HCT116 (cell line): ENCODE measurements around the gene PRKG1. TPM values are rescaled to one million over a fixed set of nuclear protein-coding genes. Genes with fewer than 3 reads are reported as not detected.

Source experiments
- ATAC-seq: fragments of 200-7000 bp; cut with Tn5 transposase; 2 replicates; pipeline ENCODE4 v1.9.1; 2020; ENCODE audit warnings: mild to moderate bottlenecking, moderate library complexity
- BruUV-seq: library from RNA; stranded (reverse); fragments of 400-500 nt; replicated peaks from 2 replicates; lab custom pipeline; 2021; lab: Mats Ljungman, UMichigan
- CTCF ChIA-PET: fragments of 300-600 bp; sonication (Branson Sonifier 250); formaldehyde crosslinking; loops from one replicate; lab custom pipeline; 2021; ENCODE audit warnings: antibody characterized with exemption; lab: Charles Lee
- POLR2A ChIA-PET: fragments of 300-600, 350-600 bp; sonication (Branson Sonifier 250); formaldehyde crosslinking; loops from one replicate; lab custom pipeline; 2021; ENCODE audit warnings: antibody characterized with exemption; lab: Charles Lee
- RAD21 ChIA-PET, 2 experiments: fragments of 300-600 bp; sonication (Branson Sonifier 250); formaldehyde crosslinking; loops; one replicate each; lab custom pipeline; 2023; ENCODE audit warnings: low total read pairs in 2 of 2; ENCODE audit not compliant: uncharacterized antibody in 2 of 2, unreplicated experiment in 2 of 2, low non-redundant PET in 1 of 2; lab: Charles Lee
- DNase-seq: peaks from one replicate; pipeline ENCODE4 v3.0.0-alpha.2; 2010; ENCODE audit warnings: low read depth, low spot score
- H2AFZ ChIP-seq: fragments of 200-600 bp; shearing (Covaris generic), sonication (generic); 2 replicates; pipeline ENCODE4 v1.6.1; 2017; ENCODE audit warnings: low read depth, mixed run types, mixed read lengths, antibody characterized with exemption, low read length; ENCODE audit not compliant: poor library complexity, severe bottlenecking
- H3K27ac ChIP-seq: 2 replicates; pipeline ENCODE4 v1.5.1; 2012; ENCODE audit warnings: low read depth, low read length
- H3K27me3 ChIP-seq: fragments of 200-600 bp; sonication (generic); 2 replicates; pipeline ENCODE4 v1.6.1; 2016; ENCODE audit warnings: mixed run types, low read length, mixed read lengths; ENCODE audit not compliant: insufficient read depth
- H3K36me3 ChIP-seq, 2 experiments: fragments of 200-500 bp in 1 of 2; fragments of 200-600 bp in 1 of 2; sonication (Bioruptor generic) in 1 of 2; sonication (generic) in 1 of 2; 2 replicates each; pipeline versions ENCODE4 v1.5.1 to v1.6.1; 2014 to 2016; ENCODE audit warnings: low read length in 2 of 2, inconsistent platforms in 1 of 2, mixed read lengths in 1 of 2, mixed run types in 1 of 2; ENCODE audit not compliant: insufficient read depth in 2 of 2, control insufficient read depth in 1 of 2
- H3K4me1 ChIP-seq, 2 experiments: fragments of 200-600 bp in 1 of 2; sonication (generic) in 1 of 2; 2 replicates each; pipeline versions ENCODE4 v1.5.1 to v1.6.1; 2012 to 2017; ENCODE audit warnings: low read length in 2 of 2, inconsistent platforms in 1 of 2, mild to moderate bottlenecking in 1 of 2, mixed read lengths in 1 of 2, mixed run types in 1 of 2, moderate library complexity in 1 of 2; ENCODE audit not compliant: insufficient read depth in 2 of 2, control insufficient read depth in 1 of 2
- H3K4me2 ChIP-seq: fragments of 200-600 bp; sonication (generic); 2 replicates; pipeline ENCODE4 v1.6.1; 2017; ENCODE audit warnings: mixed run types, low read length, mixed read lengths
- H3K4me3 ChIP-seq, 2 experiments: fragments of 200-600 bp in 1 of 2; sonication (generic) in 1 of 2; replicated peaks in 1 of 2; 2 replicates each; pipeline ENCODE4 v1.5.1; 2011 to 2016; ENCODE audit warnings: low read length in 2 of 2, control low read depth in 1 of 2, low read depth in 1 of 2, mild to moderate bottlenecking in 1 of 2, mixed read lengths in 1 of 2, mixed run types in 1 of 2
- H3K79me2 ChIP-seq: fragments of 200-600 bp; sonication (generic); 2 replicates; pipeline ENCODE4 v1.6.1; 2017; ENCODE audit warnings: mild to moderate bottlenecking, mixed run types, low read length, moderate library complexity, mixed read lengths; ENCODE audit not compliant: insufficient read depth
- H3K9ac ChIP-seq: fragments of 200-600 bp; sonication (generic); 2 replicates; pipeline ENCODE4 v1.6.1; 2016; ENCODE audit warnings: low read length, mixed read lengths
- H3K9me2 ChIP-seq: fragments of 200-600 bp; sonication (generic), shearing (Covaris generic); 2 replicates; pipeline ENCODE4 v1.6.1; 2017; ENCODE audit warnings: mixed run types, mild to moderate bottlenecking, moderate library complexity; ENCODE audit not compliant: insufficient read depth
- H3K9me3 ChIP-seq, 2 experiments: fragments of 200-500 bp in 1 of 2; fragments of 200-600 bp in 1 of 2; sonication (Bioruptor generic) in 1 of 2; sonication (generic) in 1 of 2; 2 replicates each; pipeline ENCODE4 v1.6.1; 2014 to 2017; ENCODE audit warnings: low read length in 2 of 2, mixed read lengths in 2 of 2, inconsistent platforms in 1 of 2, low read depth in 1 of 2, mild to moderate bottlenecking in 1 of 2, mixed run types in 1 of 2, moderate library complexity in 1 of 2; ENCODE audit not compliant: control insufficient read depth in 1 of 2, insufficient read depth in 1 of 2
- H4K20me1 ChIP-seq: fragments of 200-600 bp; sonication (generic), shearing (Covaris generic); 2 replicates; pipeline ENCODE4 v1.6.1; 2017; ENCODE audit warnings: mixed run types, mild to moderate bottlenecking, moderate library complexity; ENCODE audit not compliant: insufficient read depth
- CBX3 ChIP-seq: IDR thresholded peaks from 2 replicates; pipeline ENCODE4 v1.6.1; 2012; ENCODE audit warnings: low read depth
- CEBPB ChIP-seq: IDR thresholded peaks from 2 replicates; pipeline ENCODE4 v1.6.1; 2012; ENCODE audit warnings: low read depth
- ELF1 ChIP-seq: IDR thresholded peaks from 2 replicates; pipeline ENCODE4 v1.6.1; 2012; ENCODE audit warnings: low read depth, borderline replicate concordance
- FOSL1 ChIP-seq: IDR thresholded peaks from 2 replicates; pipeline ENCODE4 v1.6.1; 2012; ENCODE audit warnings: low read depth
- JUND ChIP-seq: IDR thresholded peaks from 2 replicates; pipeline ENCODE4 v1.6.1; 2012
- POLR2AphosphoS5 ChIP-seq: IDR thresholded peaks from 2 replicates; pipeline ENCODE4 v1.6.1; 2011; ENCODE audit warnings: mild to moderate bottlenecking, low read depth, low read length, moderate library complexity
- RAD21 ChIP-seq: IDR thresholded peaks from 2 replicates; pipeline ENCODE4 v1.6.1; 2012; ENCODE audit warnings: low read depth, mild to moderate bottlenecking
- SIN3A ChIP-seq: IDR thresholded peaks from 2 replicates; pipeline ENCODE4 v1.6.1; 2012; ENCODE audit warnings: low read depth
- SRF ChIP-seq: IDR thresholded peaks from 2 replicates; pipeline ENCODE4 v1.6.1; 2012; ENCODE audit warnings: low read depth
- TCF7L2 ChIP-seq: IDR thresholded peaks from 2 replicates; pipeline ENCODE4 v1.7.0; 2011; ENCODE audit warnings: borderline replicate concordance, inconsistent platforms; ENCODE audit not compliant: insufficient read depth, insufficient read length; ENCODE audit errors: extremely low read depth
- ZFX ChIP-seq: fragments of 450-650 bp; IDR thresholded peaks from 2 replicates; pipeline ENCODE4 v1.6.1; 2017
- intact Hi-C: fragments of 100-400 bp; cut with micrococcal nuclease; formaldehyde crosslinking; loops from 2 replicates; pipeline ENCODE4 v1.10.0; 2022
- total RNA-seq: library from RNA; stranded (reverse); gene quantifications from one replicate; pipeline ENCODE4 v1.2.1, GENCODE V29; 2021; ENCODE audit not compliant: unreplicated experiment

PRKG1 gene
- total RNA-seq, 1 experiment from 2014 or later, result 1.4 TPM

DNA sequence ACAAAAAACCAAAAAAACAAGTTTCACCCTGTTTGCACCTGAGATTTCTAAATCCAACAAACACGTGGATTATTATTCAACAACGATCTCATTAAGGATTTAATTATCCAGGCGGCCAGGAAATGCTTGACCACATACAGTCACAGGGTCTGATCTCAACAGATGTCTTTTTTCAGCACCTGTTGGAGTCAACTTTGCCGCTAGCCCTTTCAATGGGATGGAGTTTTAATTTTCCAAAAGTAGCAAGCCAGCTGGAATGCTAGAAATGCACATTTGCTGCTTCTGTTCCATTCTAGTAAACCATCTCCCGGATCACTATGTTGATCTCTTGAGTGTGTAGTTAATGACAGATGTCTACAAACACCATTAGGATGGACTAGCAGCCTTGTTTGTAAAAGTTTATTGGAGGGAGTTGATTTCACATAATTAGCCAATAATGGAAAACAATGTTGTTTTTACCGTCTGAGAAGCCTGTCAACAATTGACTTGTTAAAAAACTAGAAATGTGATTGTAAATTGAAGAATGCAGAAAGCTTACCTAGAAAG is 1175.6 kb downstream of the PRKG1 start (continued):
- TF ChIP-seq TCF7L2 (no peak), FOSL1 (no peak), RAD21 (no peak), SRF (no peak), CEBPB (no peak)

DNA sequence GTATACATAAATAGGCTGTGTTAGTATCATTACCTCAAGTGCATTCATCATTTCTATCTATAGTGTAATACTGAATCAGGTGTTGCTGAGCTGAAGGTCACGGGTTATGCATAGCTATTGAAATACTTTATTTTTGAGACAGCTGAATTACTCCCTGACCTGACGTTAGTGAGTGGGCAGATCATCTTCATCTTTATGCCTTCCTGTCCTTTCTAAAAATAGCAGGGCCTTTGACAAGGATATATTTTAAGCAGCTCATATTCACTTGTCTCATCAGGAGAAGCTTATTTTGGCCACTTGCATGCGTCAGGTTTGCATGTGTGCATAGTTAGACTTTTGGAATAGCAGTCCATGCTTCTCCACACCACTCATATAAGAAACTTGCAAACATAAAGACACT is 1176.2 kb downstream of the PRKG1 start:
- H2AFZ ChIP-seq, result no peak overlapping the region
- no peaks in the 10 kb centered on the region for H3K27me3 ChIP-seq
- no peak overlapping the region for H3K27ac ChIP-seq
- H3K36me3 ChIP-seq, result no peaks in the 10 kb centered on the region
- H3K4me1 ChIP-seq, result no peaks in the 10 kb centered on the region
- no peak for TF ChIP-seq SRF
- TF ChIP-seq JUND, result no peak
- TF ChIP-seq ELF1, result no peak
- no peak for TF ChIP-seq CEBPB
- TF ChIP-seq ZFX, result no peak
- no peak for TF ChIP-seq POLR2AphosphoS5
- no peak for TF ChIP-seq TCF7L2
- DNase-seq, result no peak
- H3K4me3 ChIP-seq, result no peak overlapping the region
- H3K4me2 ChIP-seq, result no peak overlapping the region
- CTCF ChIA-PET, result no interaction called here
- intact Hi-C loops, result no loop called here
- H3K79me2 ChIP-seq, result no peaks in the 10 kb centered on the region
- H3K9ac ChIP-seq, result no peak overlapping the region
- BruUV-seq, result no TSS peak
- POLR2A ChIA-PET, result no interaction called here
- no peak for ATAC-seq
- H3K9me3 ChIP-seq, result no peaks in the 10 kb centered on the region
- RAD21 ChIA-PET, result no interaction called here
- no peaks in the 10 kb centered on the region for H3K9me2 ChIP-seq
- H4K20me1 ChIP-seq, result no peaks in the 10 kb centered on the region

DNA sequence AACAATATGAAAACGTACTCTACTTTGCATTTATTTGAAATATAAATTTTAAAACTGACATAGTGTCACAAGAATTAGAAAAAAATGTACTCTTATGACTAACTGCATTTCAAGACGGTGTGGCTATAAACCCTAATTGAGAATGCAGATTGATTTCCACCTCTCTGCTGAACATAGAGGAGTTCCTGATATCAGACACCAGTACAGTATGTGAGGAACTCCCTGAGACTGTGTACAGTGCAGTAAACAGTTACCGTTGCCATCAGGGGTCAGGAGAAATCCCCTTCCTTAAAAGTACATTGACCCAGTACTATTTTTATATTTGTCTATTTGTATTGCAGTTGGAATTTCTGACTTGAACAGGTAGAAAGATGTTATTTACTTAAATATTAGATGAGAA is 1178.0 kb downstream of the PRKG1 start:
- Histone ChIP-seq H3K9ac (no peak overlapping the region), H3K79me2 (no peaks in the 10 kb centered on the region)
- DNase-seq, result no peak
- TF ChIP-seq SIN3A (no peak), CBX3 (no peak)
- TF ChIP-seq, all 23 proteins: peak for 0
- no peaks in the 10 kb centered on the region for H3K9me2 ChIP-seq
- H4K20me1 ChIP-seq, result no peaks in the 10 kb centered on the region
- no TSS peak for BruUV-seq
- no peak overlapping the region for H3K27ac ChIP-seq
- H2AFZ ChIP-seq, result no peak overlapping the region
- ATAC-seq, result no peak
- CTCF ChIA-PET, result no interaction called here
- no peaks in the 10 kb centered on the region for H3K9me3 ChIP-seq
- intact Hi-C loops, result no loop called here
- H3K36me3 ChIP-seq, result no peaks in the 10 kb centered on the region
- H3K4me3 ChIP-seq, result no peak overlapping the region
- peaks cover 0 to 7% of the 10 kb centered on the region in 2 experiments; a peak in 2 of 4 replicates for H3K4me1 ChIP-seq
- no peak overlapping the region for H3K4me2 ChIP-seq
- POLR2A ChIA-PET, result no interaction called here
- H3K27me3 ChIP-seq, result no peaks in the 10 kb centered on the region
- RAD21 ChIA-PET, result no interaction called here
